H9 (cell line): ENCODE results near the gene INPP5A. TPM values are rescaled to one million over a fixed set of nuclear protein-coding genes. Genes with fewer than 3 reads are reported as not detected.

Experiments used
- DNase-seq: peaks from one replicate; pipeline ENCODE4 v3.0.0-alpha.2; 2017
- H2AFZ ChIP-seq: one replicate; pipeline ENCODE4 v1.6.1; 2013; ENCODE audit warnings: mild to moderate bottlenecking, low read length, control low read depth, moderate library complexity
- H2AK5ac ChIP-seq: 2 replicates; pipeline ENCODE4 v1.6.1; 2013; ENCODE audit warnings: low read length, control low read depth, mixed read lengths; ENCODE audit not compliant: insufficient read length
- H2BK120ac ChIP-seq: one replicate; pipeline ENCODE4 v1.6.1; 2013; ENCODE audit warnings: low read depth, mild to moderate bottlenecking, low read length, control low read depth, inconsistent platforms; ENCODE audit not compliant: poor library complexity, severe bottlenecking
- H2BK12ac ChIP-seq: 2 replicates; pipeline ENCODE4 v1.6.1; 2013; ENCODE audit warnings: low read length, control low read depth, mixed read lengths, low read depth; ENCODE audit not compliant: insufficient read length
- H2BK15ac ChIP-seq: 2 replicates; pipeline ENCODE4 v1.6.1; 2013; ENCODE audit warnings: low read depth, low read length, control low read depth
- H2BK20ac ChIP-seq: one replicate; pipeline ENCODE4 v1.6.1; 2013; ENCODE audit warnings: low read depth, mild to moderate bottlenecking, low read length, control low read depth, inconsistent platforms; ENCODE audit not compliant: poor library complexity, severe bottlenecking
- H2BK5ac ChIP-seq: 2 replicates; pipeline ENCODE4 v1.6.1; 2013; ENCODE audit warnings: low read length, control low read depth, mixed read lengths; ENCODE audit not compliant: insufficient read length
- H3K14ac ChIP-seq: 2 replicates; pipeline ENCODE4 v1.6.1; 2013; ENCODE audit warnings: low read length, control low read depth; ENCODE audit not compliant: insufficient read depth
- H3K18ac ChIP-seq: 2 replicates; pipeline ENCODE4 v1.6.1; 2013; ENCODE audit warnings: low read depth, mild to moderate bottlenecking, mixed read lengths, low read length, control low read depth; ENCODE audit not compliant: insufficient read length
- H3K23ac ChIP-seq: 2 replicates; pipeline ENCODE4 v1.6.1; 2013; ENCODE audit warnings: low read length, control low read depth, mixed read lengths, low read depth; ENCODE audit not compliant: insufficient read length
- H3K23me2 ChIP-seq: 2 replicates; pipeline ENCODE4 v1.6.1; 2013; ENCODE audit warnings: low read depth, mild to moderate bottlenecking, mixed read lengths, low read length, control low read depth; ENCODE audit not compliant: insufficient read length, poor library complexity, severe bottlenecking
- H3K27ac ChIP-seq: 2 replicates; pipeline ENCODE4 v1.5.1; 2013; ENCODE audit warnings: low read length, control low read depth, mixed read lengths, low read depth; ENCODE audit not compliant: insufficient read length
- H3K27me3 ChIP-seq: 2 replicates; pipeline ENCODE4 v1.6.1; 2013; ENCODE audit warnings: low read length, control low read depth, inconsistent platforms; ENCODE audit not compliant: insufficient read depth
- H3K4ac ChIP-seq: 2 replicates; pipeline ENCODE4 v1.6.1; 2013; ENCODE audit warnings: low read depth, mild to moderate bottlenecking, control low read depth, inconsistent platforms, low read length, moderate library complexity
- H3K4me1 ChIP-seq: 2 replicates; pipeline ENCODE4 v1.6.1; 2013; ENCODE audit warnings: low read length, control low read depth, inconsistent platforms; ENCODE audit not compliant: insufficient read depth
- H3K4me2 ChIP-seq: 2 replicates; pipeline ENCODE4 v1.6.1; 2013; ENCODE audit warnings: low read length, control low read depth, mixed read lengths; ENCODE audit not compliant: insufficient read length, insufficient read depth
- H3K56ac ChIP-seq: 2 replicates; pipeline ENCODE4 v1.6.1; 2013; ENCODE audit warnings: low read depth, mild to moderate bottlenecking, mixed read lengths, low read length, control low read depth; ENCODE audit not compliant: insufficient read length
- H3K79me1 ChIP-seq: 2 replicates; pipeline ENCODE4 v1.6.1; 2013; ENCODE audit warnings: low read depth, mild to moderate bottlenecking, moderate library complexity, low read length, control low read depth, inconsistent platforms; ENCODE audit not compliant: insufficient read depth, poor library complexity, severe bottlenecking
- H3K79me2 ChIP-seq: 2 replicates; pipeline ENCODE4 v1.6.1; 2013; ENCODE audit warnings: low read length, control low read depth, inconsistent platforms; ENCODE audit not compliant: insufficient read depth
- H3K9ac ChIP-seq: 2 replicates; pipeline ENCODE4 v1.6.1; 2013; ENCODE audit warnings: low read length, control low read depth, mixed read lengths; ENCODE audit not compliant: insufficient read length; ENCODE audit errors: extremely low read depth
- H3K9me3 ChIP-seq: one replicate; pipeline ENCODE4 v1.6.1; 2013; ENCODE audit warnings: low read depth, low read length, inconsistent platforms; ENCODE audit not compliant: control insufficient read depth
- H3T11ph ChIP-seq: one replicate; pipeline ENCODE4 v1.6.1; 2013; ENCODE audit warnings: mild to moderate bottlenecking, low read length, control low read depth, inconsistent platforms
- H4K20me1 ChIP-seq: one replicate; pipeline ENCODE4 v1.6.1; 2013; ENCODE audit not compliant: control insufficient read depth, insufficient read length, insufficient read depth
- H4K5ac ChIP-seq: 2 replicates; pipeline ENCODE4 v1.6.1; 2013; ENCODE audit warnings: low read depth, mild to moderate bottlenecking, mixed read lengths, low read length, control low read depth; ENCODE audit not compliant: insufficient read length
- H4K8ac ChIP-seq: replicated peaks from 2 replicates; pipeline ENCODE4 v1.6.1; 2013; ENCODE audit warnings: low read length, control low read depth, mixed read lengths, low read depth; ENCODE audit not compliant: insufficient read length
- H4K91ac ChIP-seq: 2 replicates; pipeline ENCODE4 v1.6.1; 2013; ENCODE audit warnings: low read depth, mild to moderate bottlenecking, moderate library complexity, mixed read lengths, low read length, control low read depth; ENCODE audit not compliant: insufficient read length
- H3K27ac Mint-ChIP-seq, 3 experiments: 2 replicates in 2 of 3; 3 replicates in 1 of 3; pipeline ENCODE4 v1.8.0; 2020 to 2021; ENCODE audit warnings: mixed read lengths in 3 of 3, mild to moderate bottlenecking in 1 of 3, moderate library complexity in 1 of 3
- H3K27me3 Mint-ChIP-seq: 2 replicates; pipeline ENCODE4 v1.8.0; 2021; ENCODE audit warnings: low read depth, mild to moderate bottlenecking, moderate library complexity, mixed read lengths
- H3K36me3 Mint-ChIP-seq, 3 experiments: 2 replicates in 2 of 3; 3 replicates in 1 of 3; pipeline ENCODE4 v1.8.0; 2020 to 2021; ENCODE audit warnings: low read depth in 3 of 3, mixed read lengths in 3 of 3; ENCODE audit not compliant: insufficient read depth in 1 of 3
- H3K4me1 Mint-ChIP-seq, 2 experiments: 2 replicates each; pipeline ENCODE4 v1.8.0; 2020; ENCODE audit warnings: mixed read lengths in 2 of 2
- H3K4me3 Mint-ChIP-seq, 2 experiments: 2 replicates in 1 of 2; 3 replicates in 1 of 2; pipeline ENCODE4 v1.8.0; 2020 to 2021; ENCODE audit warnings: mild to moderate bottlenecking in 2 of 2, mixed read lengths in 2 of 2, moderate library complexity in 1 of 2
- H3K9me3 Mint-ChIP-seq, 2 experiments: 2 replicates in 1 of 2; 3 replicates in 1 of 2; pipeline ENCODE4 v1.8.0; 2020; ENCODE audit warnings: mild to moderate bottlenecking in 2 of 2, mixed read lengths in 2 of 2, moderate library complexity in 1 of 2
- CTCF ChIP-seq: fragments of 200-600 bp; sonication (generic); conservative IDR thresholded peaks from 3 replicates; pipeline ENCODE4 v1.8.0; 2021; ENCODE audit warnings: antibody characterized with exemption, mild to moderate bottlenecking
- WGBS: extraction: QIAGEN DNeasy Blood & Tissue Kit; methylation state at CpG from one replicate; pipeline ENCODE4 v1.1.7; 2013; ENCODE audit warnings: missing lambda C conversion rate, low lambda C conversion rate, mixed read lengths; ENCODE audit not compliant: insufficient read length; ENCODE audit errors: extremely low coverage; 5-methylcytosine and 5-hydroxymethylcytosine counted together
- total RNA-seq: library from RNA; stranded (reverse); gene quantifications from 2 replicates; pipeline ENCODE4 v1.2.1, GENCODE V29; 2021

The INPP5A gene
- total RNA-seq, 1 experiment from 2014 or later, result 17.7 TPM

- peaks cover 4 to 12% of the 10 kb centered on the region in 2 experiments; a peak in 4 of 5 replicates for H3K9me3 Mint-ChIP-seq
Measured at GRCh38 chr10:132689721-132690360, 152.3 kb downstream of the INPP5A start.

More at GRCh38 chr10:132689721-132690360, 152.3 kb downstream of the INPP5A start:
- Histone ChIP-seq H3K9me3 (no peaks in the 10 kb centered on the region), H3K23ac (no peak overlapping the region), H3K56ac (no peak overlapping the region), H3K27me3 (no peaks in the 10 kb centered on the region), H3K79me1 (no peaks in the 10 kb centered on the region), H3K4me2 (no peak overlapping the region), H2BK5ac (no peak overlapping the region), H2AFZ (no peak overlapping the region), H3T11ph (no peak overlapping the region), H3K18ac (no peak overlapping the region), H2BK120ac (no peak overlapping the region), H3K27ac (no peak overlapping the region), H2BK20ac (no peak overlapping the region), H4K8ac (no peak overlapping the region), H4K20me1 (peaks cover 5% of the 10 kb centered on the region), H3K23me2 (no peaks in the 10 kb centered on the region), H3K79me2 (no peaks in the 10 kb centered on the region), H3K9ac (no peak overlapping the region), H4K5ac (no peak overlapping the region), H2BK12ac (no peak overlapping the region), H4K91ac (no peak overlapping the region), H2AK5ac (no peak overlapping the region), H3K4ac (no peak overlapping the region), H3K14ac (no peak overlapping the region; the same call in 1 of the 2 replicates), H2BK15ac (no peak overlapping the region), H3K4me1 (no peaks in the 10 kb centered on the region)
- H3K36me3 Mint-ChIP-seq, result peaks cover 0 to 2% (median 0%) of the 10 kb centered on the region in 3 experiments; a peak in 2 of 7 replicates
- H3K4me3 Mint-ChIP-seq, result no peak overlapping the region
- DNase-seq, result peak; percentile 29
- WGBS, result no CpG with 5 or more reads among the region's 25 CpGs
- TF ChIP-seq CTCF, result no peak
- H3K4me1 Mint-ChIP-seq, result peaks cover 4 to 5% of the 10 kb centered on the region in 2 experiments; a peak in 3 of 4 replicates
- H3K27me3 Mint-ChIP-seq, result 0 out of 2 replicates have a peak, but pooled peaks cover under 1% of the 10 kb centered on the region
- no peak overlapping the region for H3K27ac Mint-ChIP-seq
